Measurements from ENCODE around the gene ALDH1A2.

ALDH1A2 gene

GRCh38 chr15:57903626-57904025 is 161.9 kb downstream of the ALDH1A2 start:
- Histone ChIP-seq H3K4me1 (ENCODE audit: control insufficient read depth, low read length) (no peaks in the 10 kb centered on the region), H3K36me3 (ENCODE audit: control insufficient read depth, low read length) (no peaks in the 10 kb centered on the region), H4K20me1 (ENCODE audit: control insufficient read depth, insufficient read depth, low read depth, low read length) (no peaks in the 10 kb centered on the region), H3K27me3 (ENCODE audit: control insufficient read depth, low read length) (no peaks in the 10 kb centered on the region), H3K79me2 (ENCODE audit: control insufficient read depth, low read length) (no peaks in the 10 kb centered on the region), H3K9me3 (ENCODE audit: control insufficient read depth, insufficient read depth, low read length) (no peaks in the 10 kb centered on the region), H3K27ac (ENCODE audit: low read depth, low read length) (no peak overlapping the region), H3K9me2 (replicated peaks; ENCODE audit: control insufficient read depth, low read length) (no peaks in the 10 kb centered on the region; the same call in 1 of the 2 replicates), H3K4me2 (ENCODE audit: low read length) (no peak overlapping the region), H3K4me3 (ENCODE audit: low read length) (no peak overlapping the region), H3F3A (ENCODE audit: control insufficient read depth, insufficient read depth) (no peaks in the 10 kb centered on the region)
- no peak for TF ChIP-seq EZH2phosphoT487 (IDR thresholded peaks at IDR 0.05; ENCODE audit: borderline replicate concordance, low read length)
- TF ChIP-seq CTCF (IDR thresholded peaks at IDR 0.05; ENCODE audit: low read depth, low read length, poor library complexity, severe bottlenecking): no peak
